WTC11 (cell line): ENCODE results near the gene PSMD3. TPM values are rescaled to one million over a fixed set of nuclear protein-coding genes. Genes with fewer than 3 reads are reported as not detected.

ENCODE experiments used
- ATAC-seq: fragments of 200-7000 bp; cut with Tn5 transposase; 2 replicates; pipeline ENCODE4 v1.10.0; 2021; ENCODE audit warnings: mild to moderate bottlenecking, moderate library complexity
- CTCF ChIA-PET: fragments of 300-600 bp; sonication (Branson Sonifier 250); formaldehyde crosslinking; loops from one replicate; lab custom pipeline; 2021; ENCODE audit warnings: antibody characterized with exemption; lab: Charles Lee
- POLR2A ChIA-PET: fragments of 350-600 bp; sonication (Branson Sonifier 250); formaldehyde crosslinking; loops from one replicate; lab custom pipeline; 2021; ENCODE audit warnings: antibody characterized with exemption; lab: Charles Lee
- DNase-seq: peaks from one replicate; pipeline ENCODE4 v3.0.0; 2021; ENCODE audit warnings: low spot score
- H3K27ac Mint-ChIP-seq: 2 replicates; pipeline ENCODE4 v1.8.0; 2021; ENCODE audit warnings: mixed read lengths
- H3K27me3 Mint-ChIP-seq: 2 replicates; pipeline ENCODE4 v1.8.0; 2021; ENCODE audit warnings: low read depth, mild to moderate bottlenecking, moderate library complexity, mixed read lengths
- H3K36me3 Mint-ChIP-seq: 2 replicates; pipeline ENCODE4 v1.8.0; 2021; ENCODE audit warnings: mixed read lengths
- H3K4me1 Mint-ChIP-seq: 2 replicates; pipeline ENCODE4 v1.8.0; 2022; ENCODE audit warnings: mixed read lengths
- H3K4me3 Mint-ChIP-seq: 2 replicates; pipeline ENCODE4 v1.8.0; 2021; ENCODE audit warnings: mild to moderate bottlenecking, moderate library complexity, mixed read lengths
- H3K9me3 Mint-ChIP-seq: 2 replicates; pipeline ENCODE4 v1.8.0; 2021; ENCODE audit warnings: mixed read lengths
- CREB1 ChIP-seq: sonication (generic); formaldehyde crosslinking; IDR thresholded peaks from 2 replicates; pipeline ENCODE4 v1.8.0; 2023; ENCODE audit warnings: mild to moderate bottlenecking, missing genetic modification reagents
- ETV6 ChIP-seq: sonication (generic); formaldehyde crosslinking; IDR thresholded peaks from 2 replicates; pipeline ENCODE4 v1.8.1; 2022; ENCODE audit warnings: mild to moderate bottlenecking, missing genetic modification reagents
- FOXK1 ChIP-seq: sonication (generic); formaldehyde crosslinking; IDR thresholded peaks from 2 replicates; pipeline ENCODE4 v1.8.0; 2022; ENCODE audit warnings: mild to moderate bottlenecking, moderate library complexity, missing genetic modification reagents
- IRF2 ChIP-seq: sonication (generic); formaldehyde crosslinking; IDR thresholded peaks from 2 replicates; pipeline ENCODE4 v1.8.0; 2022; ENCODE audit warnings: low read depth, missing genetic modification reagents, borderline replicate concordance
- JAZF1 ChIP-seq: fragments of 250-450 bp; sonication (Bioruptor Pico); IDR thresholded peaks from 2 replicates; pipeline ENCODE4 v1.9.0; 2021; ENCODE audit warnings: moderate library complexity, mild to moderate bottlenecking, inconsistent platforms
- MXD4 ChIP-seq: fragments of 250-450 bp; sonication (Bioruptor Pico); IDR thresholded peaks from 2 replicates; pipeline ENCODE4 v1.8.0; 2021; ENCODE audit warnings: mild to moderate bottlenecking, moderate library complexity, borderline replicate concordance
- MYBL2 ChIP-seq: sonication (generic); formaldehyde crosslinking; IDR thresholded peaks from 2 replicates; pipeline ENCODE4 v1.8.1; 2023; ENCODE audit warnings: mild to moderate bottlenecking, moderate library complexity, missing genetic modification reagents
- OVOL2 ChIP-seq: fragments of 250-450 bp; sonication (Bioruptor Pico); IDR thresholded peaks from 2 replicates; pipeline ENCODE4 v1.9.0; 2021; ENCODE audit warnings: mild to moderate bottlenecking, borderline replicate concordance
- PRRX2 ChIP-seq: fragments of 250-450 bp; sonication (Bioruptor Pico); IDR thresholded peaks from 2 replicates; pipeline ENCODE4 v1.8.0; 2021; ENCODE audit warnings: mild to moderate bottlenecking
- RELA ChIP-seq: sonication (generic); formaldehyde crosslinking; IDR thresholded peaks from 2 replicates; pipeline ENCODE4 v1.8.1; 2022; ENCODE audit warnings: missing genetic modification reagents, mild to moderate bottlenecking, borderline replicate concordance
- RORB ChIP-seq: fragments of 250-450 bp; sonication (Bioruptor Pico); IDR thresholded peaks from 2 replicates; pipeline ENCODE4 v1.9.0; 2021; ENCODE audit warnings: mild to moderate bottlenecking
- TCF7 ChIP-seq: sonication (generic); formaldehyde crosslinking; IDR thresholded peaks from 2 replicates; pipeline ENCODE4 v1.8.0; 2022; ENCODE audit warnings: mild to moderate bottlenecking, low read depth, missing genetic modification reagents, moderate library complexity
- TEAD4 ChIP-seq: sonication (generic); formaldehyde crosslinking; IDR thresholded peaks from 2 replicates; pipeline ENCODE4 v1.8.0; 2022; ENCODE audit warnings: mild to moderate bottlenecking, missing genetic modification reagents
- TP53 ChIP-seq: sonication (generic); formaldehyde crosslinking; IDR thresholded peaks from 2 replicates; pipeline ENCODE4 v1.8.1; 2023; ENCODE audit warnings: mild to moderate bottlenecking, missing genetic modification reagents
- ZNF121 ChIP-seq: sonication (generic); formaldehyde crosslinking; IDR thresholded peaks from 2 replicates; pipeline ENCODE4 v1.8.0; 2023; ENCODE audit warnings: missing genetic modification reagents
- ZNF138 ChIP-seq: sonication (generic); formaldehyde crosslinking; conservative IDR thresholded peaks from 2 replicates; pipeline ENCODE4 v1.8.1; 2022; ENCODE audit warnings: mild to moderate bottlenecking, moderate library complexity, missing genetic modification reagents
- total RNA-seq: library from RNA; stranded (reverse); gene quantifications from 3 replicates; pipeline ENCODE4 v1.2.3, GENCODE V29; 2021
- TF ChIP-seq, protein P1 (sequence below): fragments of 250-450 bp; sonication (Bioruptor Pico); IDR thresholded peaks from 2 replicates; pipeline ENCODE4 v1.9.0; 2021; ENCODE audit warnings: moderate library complexity, mild to moderate bottlenecking, inconsistent platforms, borderline replicate concordance
- TF ChIP-seq, protein P2 (sequence below): sonication (generic); formaldehyde crosslinking; IDR thresholded peaks from 2 replicates; pipeline ENCODE4 v1.8.0; 2022; ENCODE audit warnings: mild to moderate bottlenecking, missing genetic modification reagents
- TF ChIP-seq, protein P3 (sequence below): fragments of 250-450 bp; sonication (Bioruptor Pico); IDR thresholded peaks from 2 replicates; pipeline ENCODE4 v1.9.0; 2021; ENCODE audit warnings: mild to moderate bottlenecking
- TF ChIP-seq, protein P4 (sequence below): fragments of 250-450 bp; sonication (Bioruptor Pico); IDR thresholded peaks from 2 replicates; pipeline ENCODE4 v1.8.0; 2021; ENCODE audit warnings: mild to moderate bottlenecking
- TF ChIP-seq, protein P5 (sequence below): sonication (generic); formaldehyde crosslinking; IDR thresholded peaks from 2 replicates; pipeline ENCODE4 v1.8.1; 2023; ENCODE audit warnings: mild to moderate bottlenecking, missing genetic modification reagents, moderate library complexity
- TF ChIP-seq, protein P6 (sequence below): sonication (generic); formaldehyde crosslinking; IDR thresholded peaks from 2 replicates; pipeline ENCODE4 v1.8.1; 2022; ENCODE audit warnings: mild to moderate bottlenecking, moderate library complexity, missing genetic modification reagents
- TF ChIP-seq, protein P7 (sequence below): sonication (generic); formaldehyde crosslinking; IDR thresholded peaks from 2 replicates; pipeline ENCODE4 v1.8.1; 2023; ENCODE audit warnings: mild to moderate bottlenecking, missing genetic modification reagents

The PSMD3 gene
- total RNA-seq, 1 experiment from 2014 or later = 190 TPM

DNA sequence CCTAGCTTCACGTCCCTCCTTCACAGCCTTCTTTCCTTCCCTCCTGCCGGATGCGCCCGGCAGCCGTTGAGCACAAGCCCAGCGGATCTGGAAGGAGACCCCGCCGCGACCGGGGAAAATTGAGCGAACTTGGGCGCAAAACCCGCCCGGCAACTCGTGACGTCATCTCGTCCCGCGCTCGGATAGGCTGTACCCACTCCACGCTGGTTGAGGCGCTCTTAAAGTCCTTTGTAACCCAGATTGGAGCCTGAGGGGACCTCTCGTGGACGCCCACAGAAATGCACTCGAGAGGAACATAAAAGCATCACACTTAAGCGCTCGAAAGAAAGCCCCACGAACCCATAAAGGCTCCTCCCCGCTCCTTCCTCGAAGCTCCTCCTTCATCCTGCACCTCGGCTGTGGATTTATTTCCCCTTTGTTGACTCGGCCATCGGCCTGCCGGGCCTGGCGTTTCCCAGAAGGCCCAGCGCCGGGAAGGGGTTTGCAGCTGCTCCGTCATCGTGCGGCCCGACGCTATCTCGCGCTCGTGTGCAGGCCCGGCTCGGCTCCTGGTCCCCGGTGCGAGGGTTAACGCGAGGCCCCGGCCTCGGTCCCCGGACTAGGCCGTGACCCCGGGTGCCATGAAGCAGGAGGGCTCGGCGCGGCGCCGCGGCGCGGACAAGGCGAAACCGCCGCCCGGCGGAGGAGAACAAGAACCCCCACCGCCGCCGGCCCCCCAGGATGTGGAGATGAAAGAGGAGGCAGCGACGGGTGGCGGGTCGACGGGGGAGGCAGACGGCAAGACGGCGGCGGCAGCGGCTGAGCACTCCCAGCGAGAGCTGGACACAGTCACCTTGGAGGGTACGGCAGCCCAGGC, at the start of gene PSMD3 (continued):
- TF ChIP-seq ETV6 (CRISPR knock-in tag) (peak; percentile 18; the same call in 1 of the 2 replicates), ZNF138 (CRISPR knock-in tag) (no peak), OVOL2 (no peak), MXD4 (CRISPR knock-in tag) (no peak), FOXK1 (CRISPR knock-in tag) (peak; percentile 85), TEAD4 (CRISPR knock-in tag) (peak; percentile 78; the same call in 1 of the 2 replicates), JAZF1 (no peak)
- TF ChIP-seq, protein P1, sequence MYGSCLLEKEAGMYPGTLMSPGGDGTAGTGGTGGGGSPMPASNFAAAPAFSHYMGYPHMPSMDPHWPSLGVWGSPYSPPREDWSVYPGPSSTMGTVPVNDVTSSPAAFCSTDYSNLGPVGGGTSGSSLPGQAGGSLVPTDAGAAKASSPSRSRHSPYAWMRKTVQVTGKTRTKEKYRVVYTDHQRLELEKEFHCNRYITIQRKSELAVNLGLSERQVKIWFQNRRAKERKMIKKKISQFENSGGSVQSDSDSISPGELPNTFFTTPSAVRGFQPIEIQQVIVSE (CRISPR knock-in tag) = no peak
- TF ChIP-seq, protein P2, sequence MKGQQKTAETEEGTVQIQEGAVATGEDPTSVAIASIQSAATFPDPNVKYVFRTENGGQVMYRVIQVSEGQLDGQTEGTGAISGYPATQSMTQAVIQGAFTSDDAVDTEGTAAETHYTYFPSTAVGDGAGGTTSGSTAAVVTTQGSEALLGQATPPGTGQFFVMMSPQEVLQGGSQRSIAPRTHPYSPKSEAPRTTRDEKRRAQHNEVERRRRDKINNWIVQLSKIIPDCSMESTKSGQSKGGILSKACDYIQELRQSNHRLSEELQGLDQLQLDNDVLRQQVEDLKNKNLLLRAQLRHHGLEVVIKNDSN (CRISPR knock-in tag) = no peak; the same call in 1 of the 2 replicates
- TF ChIP-seq, protein P3, sequence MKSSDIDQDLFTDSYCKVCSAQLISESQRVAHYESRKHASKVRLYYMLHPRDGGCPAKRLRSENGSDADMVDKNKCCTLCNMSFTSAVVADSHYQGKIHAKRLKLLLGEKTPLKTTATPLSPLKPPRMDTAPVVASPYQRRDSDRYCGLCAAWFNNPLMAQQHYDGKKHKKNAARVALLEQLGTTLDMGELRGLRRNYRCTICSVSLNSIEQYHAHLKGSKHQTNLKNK (CRISPR knock-in tag) = no peak

DNA sequence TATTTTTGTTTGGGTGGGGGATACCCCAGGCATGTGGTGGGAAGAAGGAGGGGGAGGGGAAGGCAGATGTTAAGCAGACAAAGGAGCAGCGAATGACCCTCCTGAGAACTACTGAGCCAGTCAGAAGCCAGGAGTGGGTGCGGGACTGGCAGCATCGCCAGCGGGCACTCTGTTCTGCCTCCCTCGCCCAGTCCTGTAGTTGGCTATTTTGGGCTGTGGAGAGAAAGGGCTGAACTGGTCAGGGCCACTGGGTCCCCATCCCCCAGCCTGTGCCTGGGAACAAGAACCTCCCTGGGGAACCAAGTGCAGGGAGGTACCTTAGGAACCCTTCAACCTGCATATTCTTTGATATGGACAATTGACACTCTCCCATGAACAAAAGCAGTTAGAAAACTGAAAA, 46.7 kb upstream of the PSMD3 start:
- H3K4me3 Mint-ChIP-seq = no peak overlapping the region
- no peaks in the 10 kb centered on the region for H3K36me3 Mint-ChIP-seq
- H3K27ac Mint-ChIP-seq = no peak overlapping the region
- TF ChIP-seq MYBL2 = no peak
- TF ChIP-seq TCF7 (CRISPR knock-in tag) = no peak
- TF ChIP-seq ZNF121 (CRISPR knock-in tag) = no peak
- TF ChIP-seq, protein P4, sequence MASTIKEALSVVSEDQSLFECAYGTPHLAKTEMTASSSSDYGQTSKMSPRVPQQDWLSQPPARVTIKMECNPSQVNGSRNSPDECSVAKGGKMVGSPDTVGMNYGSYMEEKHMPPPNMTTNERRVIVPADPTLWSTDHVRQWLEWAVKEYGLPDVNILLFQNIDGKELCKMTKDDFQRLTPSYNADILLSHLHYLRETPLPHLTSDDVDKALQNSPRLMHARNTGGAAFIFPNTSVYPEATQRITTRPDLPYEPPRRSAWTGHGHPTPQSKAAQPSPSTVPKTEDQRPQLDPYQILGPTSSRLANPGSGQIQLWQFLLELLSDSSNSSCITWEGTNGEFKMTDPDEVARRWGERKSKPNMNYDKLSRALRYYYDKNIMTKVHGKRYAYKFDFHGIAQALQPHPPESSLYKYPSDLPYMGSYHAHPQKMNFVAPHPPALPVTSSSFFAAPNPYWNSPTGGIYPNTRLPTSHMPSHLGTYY (CRISPR knock-in tag) = no peak
- TF ChIP-seq MXD4 (CRISPR knock-in tag) = no peak
- TF ChIP-seq, protein P5, sequence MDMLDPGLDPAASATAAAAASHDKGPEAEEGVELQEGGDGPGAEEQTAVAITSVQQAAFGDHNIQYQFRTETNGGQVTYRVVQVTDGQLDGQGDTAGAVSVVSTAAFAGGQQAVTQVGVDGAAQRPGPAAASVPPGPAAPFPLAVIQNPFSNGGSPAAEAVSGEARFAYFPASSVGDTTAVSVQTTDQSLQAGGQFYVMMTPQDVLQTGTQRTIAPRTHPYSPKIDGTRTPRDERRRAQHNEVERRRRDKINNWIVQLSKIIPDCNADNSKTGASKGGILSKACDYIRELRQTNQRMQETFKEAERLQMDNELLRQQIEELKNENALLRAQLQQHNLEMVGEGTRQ (CRISPR knock-in tag) = no peak
- TF ChIP-seq IRF2 (CRISPR knock-in tag) = no peak
- TF ChIP-seq PRRX2 (CRISPR knock-in tag) = no peak
- no peaks in the 10 kb centered on the region for H3K27me3 Mint-ChIP-seq
- ChIA-PET POLR2A (no interaction called here), CTCF (no interaction called here)
- DNase-seq (no peak), ATAC-seq (no peak)
- H3K9me3 Mint-ChIP-seq = no peaks in the 10 kb centered on the region
- H3K4me1 Mint-ChIP-seq = peaks cover 25% of the 10 kb centered on the region

DNA sequence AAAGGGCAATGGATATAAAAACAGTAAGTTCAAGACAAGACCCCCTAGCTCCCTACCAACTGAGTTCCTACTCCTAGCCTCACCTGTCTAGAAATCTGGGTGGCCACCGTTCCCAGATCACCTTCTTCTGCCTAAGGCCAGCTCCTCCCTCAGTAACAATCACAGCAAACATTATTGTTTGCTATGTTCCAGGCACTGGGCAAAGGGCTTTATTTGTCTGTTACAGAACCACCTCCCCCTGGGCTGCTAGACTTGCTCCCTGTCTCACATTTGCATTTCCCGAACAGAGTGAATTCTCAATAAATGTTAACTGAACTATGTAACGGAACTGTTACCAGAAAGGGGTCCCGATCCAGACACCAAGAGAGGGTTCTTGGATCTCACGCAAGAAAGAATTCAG, 46.3 kb upstream of the PSMD3 start:
- no peak overlapping the region for H3K4me3 Mint-ChIP-seq
- TF ChIP-seq ETV6 (CRISPR knock-in tag) = no peak
- no peak for TF ChIP-seq CREB1 (CRISPR knock-in tag)
- TF ChIP-seq TP53 (CRISPR knock-in tag) = no peak
- TF ChIP-seq, protein P6, sequence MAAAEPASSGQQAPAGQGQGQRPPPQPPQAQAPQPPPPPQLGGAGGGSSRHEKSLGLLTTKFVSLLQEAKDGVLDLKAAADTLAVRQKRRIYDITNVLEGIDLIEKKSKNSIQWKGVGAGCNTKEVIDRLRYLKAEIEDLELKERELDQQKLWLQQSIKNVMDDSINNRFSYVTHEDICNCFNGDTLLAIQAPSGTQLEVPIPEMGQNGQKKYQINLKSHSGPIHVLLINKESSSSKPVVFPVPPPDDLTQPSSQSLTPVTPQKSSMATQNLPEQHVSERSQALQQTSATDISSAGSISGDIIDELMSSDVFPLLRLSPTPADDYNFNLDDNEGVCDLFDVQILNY (CRISPR knock-in tag) = no peak
- no peak for TF ChIP-seq RORB (CRISPR knock-in tag)
- TF ChIP-seq, protein P7, sequence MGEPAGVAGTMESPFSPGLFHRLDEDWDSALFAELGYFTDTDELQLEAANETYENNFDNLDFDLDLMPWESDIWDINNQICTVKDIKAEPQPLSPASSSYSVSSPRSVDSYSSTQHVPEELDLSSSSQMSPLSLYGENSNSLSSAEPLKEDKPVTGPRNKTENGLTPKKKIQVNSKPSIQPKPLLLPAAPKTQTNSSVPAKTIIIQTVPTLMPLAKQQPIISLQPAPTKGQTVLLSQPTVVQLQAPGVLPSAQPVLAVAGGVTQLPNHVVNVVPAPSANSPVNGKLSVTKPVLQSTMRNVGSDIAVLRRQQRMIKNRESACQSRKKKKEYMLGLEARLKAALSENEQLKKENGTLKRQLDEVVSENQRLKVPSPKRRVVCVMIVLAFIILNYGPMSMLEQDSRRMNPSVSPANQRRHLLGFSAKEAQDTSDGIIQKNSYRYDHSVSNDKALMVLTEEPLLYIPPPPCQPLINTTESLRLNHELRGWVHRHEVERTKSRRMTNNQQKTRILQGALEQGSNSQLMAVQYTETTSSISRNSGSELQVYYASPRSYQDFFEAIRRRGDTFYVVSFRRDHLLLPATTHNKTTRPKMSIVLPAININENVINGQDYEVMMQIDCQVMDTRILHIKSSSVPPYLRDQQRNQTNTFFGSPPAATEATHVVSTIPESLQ = no peak
- TF ChIP-seq TCF7 (CRISPR knock-in tag) = no peak
- TF ChIP-seq RELA (CRISPR knock-in tag) = no peak
- TF ChIP-seq MXD4 (CRISPR knock-in tag) = no peak
- TF ChIP-seq ZNF121 (CRISPR knock-in tag) = no peak

More for the DNA sequence above, 46.3 kb upstream of the PSMD3 start:
- H3K36me3 Mint-ChIP-seq = no peaks in the 10 kb centered on the region
- DNase-seq = no peak
- H3K4me1 Mint-ChIP-seq = peaks cover 21% of the 10 kb centered on the region
- CTCF ChIA-PET = no interaction called here
- no peak overlapping the region for H3K27ac Mint-ChIP-seq
- POLR2A ChIA-PET = no interaction called here
- no peaks in the 10 kb centered on the region for H3K27me3 Mint-ChIP-seq
- no peaks in the 10 kb centered on the region for H3K9me3 Mint-ChIP-seq
- ATAC-seq = no peak
